ENCODE data around the gene PPP1R14B.

GRCh38 chr11:64259533-64260067, 12.9 kb upstream of the PPP1R14B start:
- TF ChIP-seq CTCF (IDR thresholded peaks at IDR 0.05; ENCODE audit: insufficient read depth, low read length) (no peak), SPI1 (IDR thresholded peaks at IDR 0.05; ENCODE audit: borderline replicate concordance, low read depth) (no peak), REST (IDR thresholded peaks at IDR 0.05; ENCODE audit: insufficient replicate concordance, low read depth) (no peak), POLR2AphosphoS5 (IDR thresholded peaks at IDR 0.05; ENCODE audit: low read depth) (no peak)
